Type B pancreatic cell (in vitro differentiated cells): ENCODE measurements around the gene TBC1D5. TPM values are rescaled to one million over a fixed set of nuclear protein-coding genes. Genes with fewer than 3 reads are reported as not detected.
"Not testable (repeated sequence)": the region's sequence is repeated elsewhere in the genome, so short reads cannot be mapped to it uniquely, and the experiment has no call there.

Experiments used
- DNase-seq: peaks from one replicate; pipeline ENCODE4 v3.0.0; 2021; ENCODE audit warnings: mixed read lengths; ENCODE audit not compliant: unreplicated experiment; ENCODE audit errors: extremely low spot score
- H3K27ac Mint-ChIP-seq: 2 replicates; pipeline ENCODE4 v1.8.0; 2021; ENCODE audit warnings: mild to moderate bottlenecking, mixed read lengths
- H3K27me3 Mint-ChIP-seq: 2 replicates; pipeline ENCODE4 v1.8.0; 2021; ENCODE audit warnings: mixed read lengths
- H3K36me3 Mint-ChIP-seq: 2 replicates; pipeline ENCODE4 v1.8.0; 2021; ENCODE audit warnings: mixed read lengths
- H3K4me1 Mint-ChIP-seq: one replicate; pipeline ENCODE4 v1.8.0; 2021; ENCODE audit warnings: mixed read lengths; ENCODE audit not compliant: unreplicated experiment
- H3K4me3 Mint-ChIP-seq: 2 replicates; pipeline ENCODE4 v1.8.0; 2021; ENCODE audit warnings: mild to moderate bottlenecking, mixed read lengths
- H3K9me3 Mint-ChIP-seq: 2 replicates; pipeline ENCODE4 v1.8.0; 2021; ENCODE audit warnings: mixed read lengths
- total RNA-seq: library from RNA; stranded (reverse); gene quantifications from 2 replicates; pipeline ENCODE4 v1.2.1, GENCODE V29; 2021; ENCODE audit warnings: low replicate concordance
- TF ChIP-seq, protein P1 (sequence below): fragments of 200-600 bp; sonication (generic); conservative IDR thresholded peaks from 2 replicates; pipeline ENCODE4 v1.5.0; 2021; ENCODE audit warnings: antibody characterized with exemption, mild to moderate bottlenecking

Gene TBC1D5
- total RNA-seq, 1 donor from 2014 or later = 48.7 TPM

DNA sequence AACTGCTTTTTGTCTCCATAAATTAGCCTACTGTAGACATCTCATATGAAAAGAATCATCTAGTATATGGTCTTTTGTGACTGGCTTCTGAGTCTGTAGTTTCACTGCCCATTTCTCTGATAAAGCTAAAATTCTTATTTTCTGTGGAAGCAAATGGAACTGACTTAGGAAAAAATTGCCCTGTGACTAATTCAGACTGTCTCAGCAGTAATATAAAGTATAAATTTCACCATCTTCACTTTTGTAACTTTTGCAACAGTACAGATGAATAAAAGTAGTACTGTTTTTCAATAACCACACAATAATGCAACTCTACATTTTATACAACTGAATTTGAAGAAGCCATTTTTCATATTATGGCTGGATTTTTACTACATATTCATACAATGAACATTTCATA lies 104.1 kb downstream of the TBC1D5 start:
- Mint-ChIP-seq H3K27me3 (no peaks in the 10 kb centered on the region), H3K27ac (no peak overlapping the region), H3K36me3 (peaks cover 10% of the 10 kb centered on the region), H3K9me3 (no peaks in the 10 kb centered on the region), H3K4me3 (no peak overlapping the region), H3K4me1 (peaks cover 5% of the 10 kb centered on the region)
- no peak for DNase-seq
- TF ChIP-seq, protein P1, sequence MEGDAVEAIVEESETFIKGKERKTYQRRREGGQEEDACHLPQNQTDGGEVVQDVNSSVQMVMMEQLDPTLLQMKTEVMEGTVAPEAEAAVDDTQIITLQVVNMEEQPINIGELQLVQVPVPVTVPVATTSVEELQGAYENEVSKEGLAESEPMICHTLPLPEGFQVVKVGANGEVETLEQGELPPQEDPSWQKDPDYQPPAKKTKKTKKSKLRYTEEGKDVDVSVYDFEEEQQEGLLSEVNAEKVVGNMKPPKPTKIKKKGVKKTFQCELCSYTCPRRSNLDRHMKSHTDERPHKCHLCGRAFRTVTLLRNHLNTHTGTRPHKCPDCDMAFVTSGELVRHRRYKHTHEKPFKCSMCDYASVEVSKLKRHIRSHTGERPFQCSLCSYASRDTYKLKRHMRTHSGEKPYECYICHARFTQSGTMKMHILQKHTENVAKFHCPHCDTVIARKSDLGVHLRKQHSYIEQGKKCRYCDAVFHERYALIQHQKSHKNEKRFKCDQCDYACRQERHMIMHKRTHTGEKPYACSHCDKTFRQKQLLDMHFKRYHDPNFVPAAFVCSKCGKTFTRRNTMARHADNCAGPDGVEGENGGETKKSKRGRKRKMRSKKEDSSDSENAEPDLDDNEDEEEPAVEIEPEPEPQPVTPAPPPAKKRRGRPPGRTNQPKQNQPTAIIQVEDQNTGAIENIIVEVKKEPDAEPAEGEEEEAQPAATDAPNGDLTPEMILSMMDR = no peak

DNA sequence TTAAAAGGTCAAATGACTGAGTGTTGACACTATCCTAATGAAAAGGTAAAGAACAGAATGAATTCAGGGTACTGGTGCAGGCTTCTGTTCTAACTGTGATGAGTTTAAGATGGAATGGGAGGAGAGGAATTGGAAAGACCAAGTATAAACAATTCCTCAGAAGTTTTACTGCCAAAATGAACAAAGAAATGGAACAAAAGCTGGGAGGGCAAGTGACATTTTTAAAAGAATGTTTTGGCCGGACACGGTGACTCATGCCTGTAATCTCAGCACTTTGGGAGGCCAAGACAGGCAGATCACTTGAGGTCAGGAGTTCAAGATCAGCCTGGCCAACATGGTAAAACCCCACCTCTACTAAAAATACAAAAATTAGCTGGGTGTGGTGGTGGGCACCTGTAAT lies 106.8 kb downstream of the TBC1D5 start:
- DNase-seq, H3K4me3 Mint-ChIP-seq, H3K4me1 Mint-ChIP-seq, H3K27ac Mint-ChIP-seq, H3K36me3 Mint-ChIP-seq, H3K9me3 Mint-ChIP-seq, H3K27me3 Mint-ChIP-seq: not testable (repeated sequence)

DNA sequence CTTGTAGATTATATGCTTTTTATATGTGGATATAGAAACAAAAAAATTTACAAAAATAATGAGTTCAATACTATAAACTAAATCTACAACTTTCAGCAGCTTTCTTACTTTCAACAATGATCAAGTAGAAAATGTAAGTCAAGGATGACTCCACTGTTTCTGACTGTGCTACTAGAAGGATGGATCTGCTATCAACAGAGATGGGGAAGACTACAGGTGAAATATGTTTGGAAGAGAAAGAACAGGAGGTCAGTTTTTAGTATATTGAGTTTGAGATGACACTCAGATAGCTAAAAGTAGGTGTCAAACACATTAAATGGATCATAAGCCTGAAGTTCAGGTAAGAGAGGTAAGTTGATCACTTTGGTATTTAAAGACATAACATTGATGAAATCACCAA lies 107.5 kb downstream of the TBC1D5 start:
- TF ChIP-seq, protein P1 = no peak
- Mint-ChIP-seq H3K4me1 (peaks cover 8% of the 10 kb centered on the region), H3K27ac (no peak overlapping the region), H3K36me3 (peaks cover 7% of the 10 kb centered on the region), H3K4me3 (no peak overlapping the region), H3K27me3 (no peaks in the 10 kb centered on the region), H3K9me3 (no peaks in the 10 kb centered on the region)
- DNase-seq = no peak

DNA sequence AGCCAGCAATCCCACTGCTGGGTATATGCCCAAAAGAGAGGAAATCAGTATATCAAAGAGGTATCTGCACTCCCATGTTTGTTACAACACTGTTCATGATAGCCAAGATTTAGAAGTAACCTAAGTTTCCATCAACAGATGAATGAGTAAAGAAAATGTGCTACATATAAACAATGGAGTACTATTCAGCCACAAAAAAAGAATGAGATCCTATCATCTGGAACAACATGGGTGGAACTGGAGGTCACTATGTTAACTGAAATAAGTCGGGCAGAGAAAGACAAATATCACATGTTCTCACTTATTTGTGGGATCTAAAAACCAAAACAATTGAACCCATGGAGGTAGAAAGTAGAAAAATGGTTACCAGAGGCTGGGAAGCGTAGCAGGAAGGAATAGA lies 108.2 kb downstream of the TBC1D5 start:
- DNase-seq = no peak
- Mint-ChIP-seq H3K9me3 (no peaks in the 10 kb centered on the region), H3K4me3 (no peak overlapping the region), H3K36me3 (peaks cover 4% of the 10 kb centered on the region), H3K27ac (no peak overlapping the region), H3K4me1 (peaks cover 4% of the 10 kb centered on the region), H3K27me3 (no peaks in the 10 kb centered on the region)
- TF ChIP-seq, protein P1 = no peak

DNA sequence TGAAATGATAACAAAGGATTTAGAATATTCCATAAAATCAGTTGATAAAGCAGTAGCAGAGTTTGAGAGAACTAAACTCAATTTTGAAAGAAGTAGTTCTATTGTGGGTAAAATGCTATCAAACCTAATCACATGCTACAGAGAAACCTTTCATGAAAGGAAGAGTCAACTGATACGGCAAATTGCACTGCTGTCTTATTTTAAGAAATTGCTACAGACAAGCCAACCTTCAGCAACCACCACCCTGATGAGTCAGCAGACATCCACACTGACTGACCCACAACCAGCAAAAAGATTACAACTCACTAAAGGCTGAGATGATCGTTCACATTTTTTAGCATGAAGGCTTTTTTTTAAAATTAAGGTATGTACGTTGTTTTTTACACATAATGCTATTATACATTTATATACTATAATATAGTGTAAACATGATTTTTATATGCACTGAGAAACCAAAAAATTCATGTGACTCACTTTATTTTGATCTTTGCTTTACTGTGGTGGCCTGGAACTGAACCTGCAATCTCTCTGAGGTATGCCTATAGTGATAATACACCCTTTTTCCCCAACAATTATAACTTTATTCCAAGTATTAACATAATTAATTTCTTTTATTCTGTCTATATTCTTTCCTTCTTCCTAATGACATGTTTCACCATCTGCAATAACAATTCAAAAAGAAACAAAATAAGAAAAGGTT lies 109.9 kb downstream of the TBC1D5 start:
- H3K4me1 Mint-ChIP-seq = peaks cover 4% of the 10 kb centered on the region
- no peak overlapping the region for H3K4me3 Mint-ChIP-seq
- H3K9me3 Mint-ChIP-seq = no peaks in the 10 kb centered on the region
- DNase-seq = no peak
- H3K27ac Mint-ChIP-seq = no peak overlapping the region
- TF ChIP-seq, protein P1 = no peak
- H3K36me3 Mint-ChIP-seq = peaks cover 4% of the 10 kb centered on the region
- no peaks in the 10 kb centered on the region for H3K27me3 Mint-ChIP-seq

DNA sequence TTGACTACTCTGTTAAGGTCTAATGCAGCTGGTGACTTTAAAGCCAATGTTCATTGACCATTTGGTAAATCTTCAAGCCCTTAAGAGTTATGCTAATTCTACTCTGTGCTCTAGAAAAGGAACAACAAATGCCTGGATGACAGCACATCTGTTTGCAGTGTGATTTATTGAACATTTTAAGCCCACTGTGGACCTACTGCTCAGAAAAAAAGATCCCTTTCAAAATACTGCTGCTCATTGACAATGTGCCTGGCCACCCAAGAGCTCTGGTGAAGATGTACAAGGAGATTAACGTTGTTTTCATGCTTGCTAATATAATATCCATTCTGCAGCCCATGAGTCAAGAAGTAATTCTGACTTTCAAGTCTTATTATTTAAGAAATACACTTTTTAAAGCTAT lies 110.8 kb downstream of the TBC1D5 start:
- no peaks in the 10 kb centered on the region for H3K9me3 Mint-ChIP-seq
- TF ChIP-seq, protein P1 = no peak

More for the DNA sequence above, 110.8 kb downstream of the TBC1D5 start:
- H3K36me3 Mint-ChIP-seq = peaks cover 4% of the 10 kb centered on the region
- H3K4me1 Mint-ChIP-seq = peaks cover 8% of the 10 kb centered on the region
- no peak for DNase-seq
- H3K27ac Mint-ChIP-seq = no peak overlapping the region
- H3K4me3 Mint-ChIP-seq = no peak overlapping the region
- H3K27me3 Mint-ChIP-seq = no peaks in the 10 kb centered on the region
